ENCODE results near the gene RFPL3. TPM values are rescaled to one million over a fixed set of nuclear protein-coding genes. Genes with fewer than 3 reads are reported as not detected.
"Not testable (repeated sequence)": the region's sequence is repeated elsewhere in the genome, so short reads cannot be mapped to it uniquely, and the experiment has no call there.

Gene RFPL3
- total RNA-seq (not detected), polyA plus RNA-seq (not detected), total RNA-seq (not detected)

DNA sequence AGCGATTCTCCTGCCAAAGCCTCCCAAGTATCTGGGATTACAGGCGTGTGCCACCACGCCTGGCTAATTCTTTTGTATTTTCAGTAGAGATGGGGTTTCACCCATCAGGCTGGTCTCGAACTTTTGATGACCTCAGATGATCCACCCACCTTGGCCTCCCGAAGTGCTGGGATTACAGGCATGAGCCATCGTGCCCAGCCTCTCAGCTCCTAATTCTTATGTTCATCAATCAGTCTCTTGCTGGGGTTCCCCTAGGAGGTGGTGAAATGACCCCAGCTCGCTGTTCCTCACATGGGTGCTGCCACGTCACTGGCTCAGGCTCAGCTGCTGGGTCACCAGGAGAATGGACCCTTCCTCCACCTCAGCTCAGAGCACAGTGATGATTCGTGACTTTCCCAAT, at the start of gene RFPL3:
TSS of gene RFPL3 (plus strand) at position 301 of the 400 bp plus-strand sequence. CDS start 205 bp downstream, outside the sequence.
- H3K4me3 ChIP-seq (ENCODE audit: low read length); H3K4me3 Mint-ChIP-seq; H3K4me1 Mint-ChIP-seq; intact Hi-C loops (cut with micrococcal nuclease); H3K27ac Mint-ChIP-seq; H3K36me3 Mint-ChIP-seq; H3K36me3 ChIP-seq (ENCODE audit: control insufficient read depth in 2 of 3, insufficient read depth in 3 of 3, low read length in 3 of 3); H3K27me3 ChIP-seq (ENCODE audit: control insufficient read depth in 2 of 2, insufficient read depth in 2 of 2, low read length in 2 of 2); H3K27me3 Mint-ChIP-seq; ATAC-seq; H3K9me3 ChIP-seq (ENCODE audit: control insufficient read depth in 2 of 3, low read length in 3 of 3); POLR2A ChIA-PET; H3K27ac ChIP-seq (ENCODE audit: low read depth, low read length); H3K9me3 Mint-ChIP-seq; DNase-seq; H3K4me1 ChIP-seq (ENCODE audit: control insufficient read depth in 2 of 2, insufficient read depth in 2 of 2, low read length in 2 of 2); CTCF ChIA-PET: not testable (repeated sequence)

DNA sequence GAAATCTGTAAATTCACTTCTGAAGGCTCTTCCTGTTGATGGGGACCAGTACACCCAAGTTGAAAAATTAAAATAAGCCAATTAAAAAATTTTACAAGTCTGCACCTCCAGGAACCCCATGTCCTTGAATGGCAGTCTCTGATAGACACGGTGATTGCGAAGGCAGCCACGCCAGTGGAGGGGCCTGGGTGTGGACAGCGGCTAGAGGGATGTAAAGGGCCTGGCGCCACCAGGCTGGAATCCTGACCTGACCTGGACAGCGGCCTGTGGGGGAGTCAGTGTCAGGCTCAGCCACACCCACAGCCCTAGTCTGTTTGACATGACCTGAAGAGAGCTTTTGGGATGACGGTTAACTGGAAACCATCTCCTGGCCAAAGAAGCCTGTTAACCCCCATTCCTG, 49.5 kb upstream of the RFPL3 start:
- Mint-ChIP-seq H3K27ac (no peak overlapping the region), H3K9me3 (peaks cover 0 to 2% (median 0%) of the 10 kb centered on the region in 11 donors), H3K4me3 (no peak overlapping the region), H3K36me3 (peaks cover 0 to 3% (median 0%) of the 10 kb centered on the region in 5 donors), H3K27me3 (peaks cover 10 to 43% (median 35%) of the 10 kb centered on the region in 5 donors), H3K4me1 (no peaks in the 10 kb centered on the region)
- intact Hi-C loops (cut with micrococcal nuclease) = no loop called here
- no peaks in the 10 kb centered on the region for H3K27me3 ChIP-seq (ENCODE audit: control insufficient read depth in 2 of 2, insufficient read depth in 2 of 2, low read length in 2 of 2)
- ATAC-seq (no peak), DNase-seq (no peak)
- H3K36me3 ChIP-seq (ENCODE audit: control insufficient read depth in 2 of 3, insufficient read depth in 3 of 3, low read length in 3 of 3) = no peaks in the 10 kb centered on the region
- ChIA-PET POLR2A (no interaction called here), CTCF (no interaction called here)
- no peaks in the 10 kb centered on the region for H3K9me3 ChIP-seq (ENCODE audit: control insufficient read depth in 2 of 3, low read length in 3 of 3)
- H3K27ac ChIP-seq (ENCODE audit: low read depth, low read length) = no peak overlapping the region
- no peaks in the 10 kb centered on the region for H3K4me1 ChIP-seq (ENCODE audit: control insufficient read depth in 2 of 2, insufficient read depth in 2 of 2, low read length in 2 of 2)
- H3K4me3 ChIP-seq (ENCODE audit: low read length) = no peak overlapping the region

DNA sequence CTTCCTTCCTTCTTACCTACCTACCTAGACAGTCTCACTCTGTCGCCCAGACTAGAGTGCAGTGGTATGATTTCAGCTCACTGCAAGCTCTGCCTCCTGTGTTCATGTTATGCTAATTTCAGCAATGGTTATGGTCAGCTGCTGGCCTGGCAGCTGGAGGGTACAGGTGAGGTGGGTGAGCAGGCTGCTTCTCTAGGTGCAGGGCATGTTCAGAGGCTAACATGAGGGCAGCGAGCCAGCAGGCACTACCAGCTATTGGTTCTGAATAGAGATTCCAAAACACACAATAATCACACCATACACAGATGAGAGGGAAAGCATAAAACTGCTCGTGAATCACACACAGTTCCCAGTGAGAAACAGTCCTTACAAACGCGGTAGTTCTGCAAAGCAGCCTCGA, 48.7 kb upstream of the RFPL3 start:
- H3K27me3 Mint-ChIP-seq = peaks cover 13 to 42% (median 34%) of the 10 kb centered on the region in 5 donors
- CTCF ChIA-PET = no interaction called here
- POLR2A ChIA-PET = interaction anchor here (0.6 kb wide), 1 partner anchor 875 kb away, joined by 3 read pairs; no protein-coding TSS in a partner anchor

DNA sequence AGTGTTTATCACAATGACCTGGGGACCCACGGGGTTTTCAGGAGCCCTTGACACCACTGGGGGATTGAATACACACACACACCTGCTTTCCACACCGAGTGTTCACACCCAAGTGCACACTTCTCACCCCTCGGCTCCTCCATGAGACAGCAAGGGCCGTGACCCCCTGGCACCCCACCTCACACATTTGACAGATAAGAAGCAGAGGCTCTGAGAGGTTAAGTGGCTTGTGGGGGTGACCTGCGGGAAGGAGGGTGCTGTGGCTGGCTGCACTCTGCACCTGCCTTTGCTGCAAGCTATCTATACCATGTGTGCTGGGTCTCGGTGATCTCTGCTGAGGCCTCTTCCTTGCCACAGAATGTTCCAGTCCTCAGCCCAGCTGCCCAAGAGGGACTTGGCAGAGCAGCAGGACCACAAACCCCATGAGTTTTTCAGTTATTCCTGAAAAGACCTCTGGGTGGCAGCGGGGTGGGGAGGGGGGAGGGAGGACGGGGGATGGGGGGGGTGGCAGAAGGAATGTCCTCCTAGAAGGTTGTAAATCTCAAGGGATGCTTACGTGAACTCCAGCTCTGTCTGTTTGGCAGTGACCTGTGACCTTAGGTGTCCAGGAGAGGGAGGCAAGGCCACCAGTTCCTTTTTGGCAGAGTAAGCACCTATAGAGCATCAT, 47.9 kb upstream of the RFPL3 start:
- ChIA-PET CTCF (no interaction called here), POLR2A (no interaction called here)
- Histone ChIP-seq H3K4me3 (ENCODE audit: low read length) (no peak overlapping the region), H3K27me3 (ENCODE audit: control insufficient read depth in 2 of 2, insufficient read depth in 2 of 2, low read length in 2 of 2) (no peaks in the 10 kb centered on the region), H3K9me3 (ENCODE audit: control insufficient read depth in 2 of 3, low read length in 3 of 3) (no peaks in the 10 kb centered on the region), H3K27ac (ENCODE audit: low read depth, low read length) (no peak overlapping the region), H3K36me3 (ENCODE audit: control insufficient read depth in 2 of 3, insufficient read depth in 3 of 3, low read length in 3 of 3) (no peaks in the 10 kb centered on the region), H3K4me1 (ENCODE audit: control insufficient read depth in 2 of 2, insufficient read depth in 2 of 2, low read length in 2 of 2) (no peaks in the 10 kb centered on the region)
- Mint-ChIP-seq H3K4me3 (no peak overlapping the region), H3K27me3 (peaks cover 14 to 44% (median 31%) of the 10 kb centered on the region in 5 donors), H3K27ac (no peak overlapping the region), H3K9me3 (no peaks in the 10 kb centered on the region), H3K4me1 (no peaks in the 10 kb centered on the region), H3K36me3 (peaks cover 0 to 3% (median 0%) of the 10 kb centered on the region in 5 donors)
- ATAC-seq (no peak), DNase-seq (no peak)
- intact Hi-C loops (cut with micrococcal nuclease) = no loop called here

More for the DNA sequence above, 48.7 kb upstream of the RFPL3 start:
- Histone ChIP-seq H3K27me3 (ENCODE audit: control insufficient read depth in 2 of 2, insufficient read depth in 2 of 2, low read length in 2 of 2) (no peaks in the 10 kb centered on the region), H3K9me3 (ENCODE audit: control insufficient read depth in 2 of 3, low read length in 3 of 3) (no peaks in the 10 kb centered on the region), H3K4me3 (ENCODE audit: low read length) (no peak overlapping the region), H3K27ac (ENCODE audit: low read depth, low read length) (no peak overlapping the region), H3K36me3 (ENCODE audit: control insufficient read depth in 2 of 3, insufficient read depth in 3 of 3, low read length in 3 of 3) (no peaks in the 10 kb centered on the region), H3K4me1 (ENCODE audit: control insufficient read depth in 2 of 2, insufficient read depth in 2 of 2, low read length in 2 of 2) (no peaks in the 10 kb centered on the region)
- intact Hi-C loops (cut with micrococcal nuclease) = no loop called here
- no peak for ATAC-seq
- Mint-ChIP-seq H3K9me3 (peaks cover 0 to 2% (median 0%) of the 10 kb centered on the region in 11 donors), H3K36me3 (peaks cover 0 to 3% (median 0%) of the 10 kb centered on the region in 5 donors), H3K27ac (no peak overlapping the region), H3K4me3 (no peak overlapping the region), H3K4me1 (no peaks in the 10 kb centered on the region)
- no peak for DNase-seq

DNA sequence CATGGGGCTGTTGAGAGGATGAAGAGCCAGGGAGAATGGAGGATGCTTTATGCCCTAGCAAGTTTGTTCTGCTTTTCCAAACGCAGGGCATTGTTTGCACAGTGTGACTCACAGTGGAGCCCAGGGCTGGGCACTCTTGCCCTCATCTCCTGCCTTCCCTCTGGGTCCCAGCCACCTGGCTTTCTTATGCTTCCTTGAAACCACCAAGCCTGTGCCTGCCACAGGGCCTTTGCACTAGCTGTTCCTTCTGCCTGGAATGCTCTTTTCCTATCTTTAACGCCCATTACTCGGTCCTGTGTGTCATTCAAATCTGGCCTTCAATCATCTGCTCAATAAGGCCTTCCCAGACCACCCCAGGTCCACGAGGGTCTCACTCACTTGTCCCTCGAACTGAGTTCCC, 46.9 kb upstream of the RFPL3 start:
- ChIA-PET POLR2A (no interaction called here), CTCF (no interaction called here)
- Mint-ChIP-seq H3K27ac (no peak overlapping the region), H3K9me3 (peaks cover 0 to 7% (median 0%) of the 10 kb centered on the region in 11 donors), H3K27me3 (peaks cover 18 to 46% (median 26%) of the 10 kb centered on the region in 5 donors), H3K4me3 (no peak overlapping the region), H3K4me1 (no peaks in the 10 kb centered on the region), H3K36me3 (peaks cover 0 to 3% (median 0%) of the 10 kb centered on the region in 5 donors)
- ATAC-seq (no peak), DNase-seq (no peak)
- intact Hi-C loops (cut with micrococcal nuclease) = no loop called here
- Histone ChIP-seq H3K4me1 (ENCODE audit: control insufficient read depth in 2 of 2, insufficient read depth in 2 of 2, low read length in 2 of 2) (no peaks in the 10 kb centered on the region), H3K27ac (ENCODE audit: low read depth, low read length) (no peak overlapping the region), H3K4me3 (ENCODE audit: low read length) (no peak overlapping the region), H3K9me3 (ENCODE audit: control insufficient read depth in 2 of 3, low read length in 3 of 3) (no peaks in the 10 kb centered on the region), H3K36me3 (ENCODE audit: control insufficient read depth in 2 of 3, insufficient read depth in 3 of 3, low read length in 3 of 3) (no peaks in the 10 kb centered on the region), H3K27me3 (ENCODE audit: control insufficient read depth in 2 of 2, insufficient read depth in 2 of 2, low read length in 2 of 2) (no peaks in the 10 kb centered on the region)

DNA sequence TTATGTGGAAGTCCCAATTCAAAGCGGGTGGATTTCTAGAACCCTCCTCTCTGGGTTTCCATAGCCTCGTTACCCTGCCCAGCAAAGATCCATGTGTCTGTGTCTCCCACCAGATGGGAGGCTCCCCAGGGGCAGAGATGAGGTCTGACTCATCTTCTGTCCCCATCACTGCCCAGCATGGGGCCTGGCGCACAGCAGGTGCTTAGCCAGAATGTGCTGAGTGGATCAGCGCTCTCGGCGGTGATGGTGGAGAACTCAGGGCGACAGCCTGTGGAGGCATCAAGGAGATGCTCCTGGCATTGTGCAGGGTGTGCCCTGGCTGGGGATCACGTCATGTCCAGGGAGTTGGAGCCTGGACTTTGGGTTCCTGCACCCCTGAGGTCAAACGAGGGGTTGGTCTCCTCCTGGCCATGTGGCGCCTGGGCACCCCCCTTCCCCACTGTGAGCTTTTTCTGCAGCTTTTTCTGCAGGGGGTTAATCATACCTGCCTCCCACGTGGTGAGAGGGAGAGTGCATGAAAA, 46.1 kb upstream of the RFPL3 start:
- ChIA-PET CTCF (no interaction called here), POLR2A (no interaction called here)
- H3K27ac Mint-ChIP-seq = no peak overlapping the region
- intact Hi-C loops (cut with micrococcal nuclease) = no loop called here
- H3K27me3 ChIP-seq (ENCODE audit: control insufficient read depth in 2 of 2, insufficient read depth in 2 of 2, low read length in 2 of 2) = no peaks in the 10 kb centered on the region
- peaks cover 0 to 7% (median 0%) of the 10 kb centered on the region in 11 donors for H3K9me3 Mint-ChIP-seq
- ATAC-seq = no peak
- no peak overlapping the region for H3K4me3 ChIP-seq (ENCODE audit: low read length)
- H3K36me3 Mint-ChIP-seq = peaks cover 0 to 3% (median 0%) of the 10 kb centered on the region in 5 donors
- no peaks in the 10 kb centered on the region for H3K4me1 ChIP-seq (ENCODE audit: control insufficient read depth in 2 of 2, insufficient read depth in 2 of 2, low read length in 2 of 2)
- H3K9me3 ChIP-seq (ENCODE audit: control insufficient read depth in 2 of 3, low read length in 3 of 3) = no peaks in the 10 kb centered on the region
- DNase-seq = no peak
- peaks cover 18 to 43% (median 23%) of the 10 kb centered on the region in 5 donors for H3K27me3 Mint-ChIP-seq
- H3K4me1 Mint-ChIP-seq = no peaks in the 10 kb centered on the region
- no peaks in the 10 kb centered on the region for H3K36me3 ChIP-seq (ENCODE audit: control insufficient read depth in 2 of 3, insufficient read depth in 3 of 3, low read length in 3 of 3)
- no peak overlapping the region for H3K27ac ChIP-seq (ENCODE audit: low read depth, low read length)
- H3K4me3 Mint-ChIP-seq = no peak overlapping the region

DNA sequence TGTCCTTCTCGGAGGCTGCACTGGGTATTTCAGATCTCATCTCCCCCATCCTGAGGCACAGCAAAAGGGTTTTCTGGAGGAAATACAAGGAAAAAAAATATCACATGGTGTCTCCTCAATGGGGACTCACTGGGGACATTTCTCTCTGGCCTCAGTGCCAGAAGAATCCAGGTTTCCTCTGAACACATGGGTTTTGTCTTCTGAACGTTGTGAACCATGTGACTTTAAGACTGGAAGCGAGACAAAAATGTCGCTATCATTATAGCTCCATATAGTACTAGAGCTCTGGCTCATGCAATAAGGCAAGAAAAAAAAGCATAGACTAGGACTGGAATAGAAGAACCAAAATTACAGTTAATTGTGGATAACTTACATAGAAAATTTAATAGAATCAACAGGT, 44.9 kb upstream of the RFPL3 start:
- CTCF ChIA-PET = no interaction called here
- intact Hi-C loops (cut with micrococcal nuclease) = no loop called here

More for the DNA sequence above, 44.9 kb upstream of the RFPL3 start:
- Mint-ChIP-seq H3K27ac (no peak overlapping the region), H3K9me3 (peaks cover 0 to 7% (median 0%) of the 10 kb centered on the region in 11 donors), H3K4me3 (no peak overlapping the region), H3K4me1 (no peaks in the 10 kb centered on the region), H3K27me3 (peaks cover 17 to 47% (median 23%) of the 10 kb centered on the region in 5 donors), H3K36me3 (peaks cover 0 to 3% (median 0%) of the 10 kb centered on the region in 5 donors)
- no peaks in the 10 kb centered on the region for H3K27me3 ChIP-seq (ENCODE audit: control insufficient read depth in 2 of 2, insufficient read depth in 2 of 2, low read length in 2 of 2)
- H3K27ac ChIP-seq (ENCODE audit: low read depth, low read length) = no peak overlapping the region
- DNase-seq (no peak), ATAC-seq (no peak)
- H3K4me3 ChIP-seq (ENCODE audit: low read length) = no peak overlapping the region
- no peaks in the 10 kb centered on the region for H3K9me3 ChIP-seq (ENCODE audit: control insufficient read depth in 2 of 3, low read length in 3 of 3)
- H3K4me1 ChIP-seq (ENCODE audit: control insufficient read depth in 2 of 2, insufficient read depth in 2 of 2, low read length in 2 of 2) = no peaks in the 10 kb centered on the region
- H3K36me3 ChIP-seq (ENCODE audit: control insufficient read depth in 2 of 3, insufficient read depth in 3 of 3, low read length in 3 of 3) = no peaks in the 10 kb centered on the region
- POLR2A ChIA-PET = no interaction called here
